Colonic mucosa (tissue), 4 donors: ENCODE results near the gene TRAK2. TPM values are rescaled to one million over a fixed set of nuclear protein-coding genes. Genes with fewer than 3 reads are reported as not detected.

ENCODE experiments used
- DNase-seq: peaks from one replicate; pipeline ENCODE4 v3.0.0-alpha.2; 2020
- H3K27ac ChIP-seq: fragments of 200-600 bp; one replicate; pipeline ENCODE4 v1.8.0; 2021
- H3K27me3 ChIP-seq: fragments of 200-600 bp; one replicate; pipeline ENCODE4 v1.8.0; 2021
- H3K36me3 ChIP-seq: fragments of 200-600 bp; one replicate; pipeline ENCODE4 v1.8.0; 2021
- H3K4me1 ChIP-seq: fragments of 200-600 bp; one replicate; pipeline ENCODE4 v1.8.0; 2021; ENCODE audit warnings: mild to moderate bottlenecking
- H3K4me3 ChIP-seq: fragments of 200-600 bp; one replicate; pipeline ENCODE4 v1.8.0; 2021
- H3K9ac ChIP-seq, 2 donors: one replicate each; pipeline ENCODE4 v1.7.0; 2013; ENCODE audit warnings: control low read depth in 2 of 2, low read depth in 2 of 2, low read length in 2 of 2
- H3K9me3 ChIP-seq: fragments of 200-600 bp; one replicate; pipeline ENCODE4 v1.8.0; 2021
- intact Hi-C: fragments of 100-400 bp; cut with DNase I; formaldehyde crosslinking; loops from one replicate; pipeline ENCODE4 v1.14.1; 2022
- total RNA-seq, 2 donors: library from RNA; stranded (reverse); fragmentation: NEBNext Ultra II Directional in 1 of 2; extraction: Animal tissue kit (Norgen Biotek cat#: 25700) in 1 of 2; gene quantifications; one replicate each; pipeline ENCODE4 v1.2.1, GENCODE V29; 2021
- TF ChIP-seq, protein P1 (sequence below): fragments of 200-600 bp; IDR thresholded peaks from one replicate; pipeline ENCODE4 v1.8.0; 2022; ENCODE audit warnings: antibody characterized with exemption, mild to moderate bottlenecking
- donor health status: healthy.
- donor health status: DM: no; HTN: no; CAD: no.
- donor health status: DM: no; HTN: no; CAD: no.

The TRAK2 gene
- total RNA-seq, 2 donors from 2014 or later, result 40.0 to 50.3 TPM

DNA sequence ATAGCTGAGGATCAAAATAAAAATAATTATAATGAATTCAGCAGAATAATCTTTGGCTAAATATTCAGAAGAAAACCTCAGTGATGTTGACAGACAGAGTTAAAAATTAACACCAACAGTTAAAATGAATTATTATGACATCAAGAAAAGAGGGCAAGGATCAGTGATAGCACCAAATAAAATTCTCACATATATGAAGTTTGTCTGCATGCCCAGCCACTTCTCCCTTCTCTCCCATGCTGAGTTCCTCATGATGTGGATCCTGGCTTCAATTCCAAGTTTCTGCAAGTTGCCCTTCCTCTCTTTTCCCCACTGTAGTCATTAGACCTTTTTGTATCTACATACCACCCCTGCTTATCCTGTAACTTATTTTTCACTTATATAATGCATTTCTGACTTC lies 7.1 kb upstream of the TRAK2 start:
- Histone ChIP-seq H3K36me3 (peaks cover 12% of the 10 kb centered on the region), H3K9ac (no peak overlapping the region), H3K9me3 (no peaks in the 10 kb centered on the region), H3K4me1 (peaks cover 9% of the 10 kb centered on the region), H3K27me3 (no peaks in the 10 kb centered on the region), H3K4me3 (no peak overlapping the region), H3K27ac (peak overlapping the region; percentile 62)
- DNase-seq, result no peak
- TF ChIP-seq, protein P1, sequence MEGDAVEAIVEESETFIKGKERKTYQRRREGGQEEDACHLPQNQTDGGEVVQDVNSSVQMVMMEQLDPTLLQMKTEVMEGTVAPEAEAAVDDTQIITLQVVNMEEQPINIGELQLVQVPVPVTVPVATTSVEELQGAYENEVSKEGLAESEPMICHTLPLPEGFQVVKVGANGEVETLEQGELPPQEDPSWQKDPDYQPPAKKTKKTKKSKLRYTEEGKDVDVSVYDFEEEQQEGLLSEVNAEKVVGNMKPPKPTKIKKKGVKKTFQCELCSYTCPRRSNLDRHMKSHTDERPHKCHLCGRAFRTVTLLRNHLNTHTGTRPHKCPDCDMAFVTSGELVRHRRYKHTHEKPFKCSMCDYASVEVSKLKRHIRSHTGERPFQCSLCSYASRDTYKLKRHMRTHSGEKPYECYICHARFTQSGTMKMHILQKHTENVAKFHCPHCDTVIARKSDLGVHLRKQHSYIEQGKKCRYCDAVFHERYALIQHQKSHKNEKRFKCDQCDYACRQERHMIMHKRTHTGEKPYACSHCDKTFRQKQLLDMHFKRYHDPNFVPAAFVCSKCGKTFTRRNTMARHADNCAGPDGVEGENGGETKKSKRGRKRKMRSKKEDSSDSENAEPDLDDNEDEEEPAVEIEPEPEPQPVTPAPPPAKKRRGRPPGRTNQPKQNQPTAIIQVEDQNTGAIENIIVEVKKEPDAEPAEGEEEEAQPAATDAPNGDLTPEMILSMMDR, result no peak
- intact Hi-C loops, result no loop called here

DNA sequence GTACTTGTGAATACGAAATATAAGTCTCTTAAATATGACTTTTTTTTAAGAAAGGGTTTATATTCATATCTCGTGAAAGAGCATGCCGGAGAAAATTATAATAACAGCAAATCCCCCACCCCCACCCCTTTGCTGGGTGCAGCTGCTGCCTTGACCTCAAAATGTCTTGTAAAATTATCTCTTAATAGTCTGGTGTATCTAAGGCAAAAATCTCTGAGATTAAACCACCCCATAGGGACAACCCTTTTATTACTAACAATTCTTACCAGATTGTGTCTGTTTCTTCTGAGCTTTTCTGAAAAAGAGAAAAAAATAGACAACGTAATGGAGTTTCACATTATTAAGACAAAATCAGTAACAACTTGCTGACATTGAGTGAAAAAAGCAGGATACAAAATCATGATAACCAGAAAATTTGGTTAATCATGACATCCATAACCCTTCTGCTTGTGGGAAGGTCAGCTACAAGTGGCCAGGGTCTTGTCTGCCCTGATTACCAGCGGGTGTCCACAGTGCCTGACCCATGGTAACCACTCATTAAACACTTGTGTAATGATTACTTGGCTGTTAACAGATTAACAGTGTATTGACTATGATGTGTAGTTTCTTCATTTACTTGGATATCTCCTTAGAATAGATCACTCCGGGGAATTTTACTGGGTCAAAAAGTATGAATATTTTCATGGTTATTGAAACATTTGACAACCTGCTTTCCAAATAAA lies 1.8 kb upstream of the TRAK2 start:
- H3K9me3 ChIP-seq, result no peaks in the 10 kb centered on the region
- H3K4me1 ChIP-seq, result peaks cover 19% of the 10 kb centered on the region
- no peaks in the 10 kb centered on the region for H3K27me3 ChIP-seq
- H3K9ac ChIP-seq, result peak overlapping the region in 1 of 2 donors; percentile 85
- H3K27ac ChIP-seq, result no peak overlapping the region
- no peaks in the 10 kb centered on the region for H3K36me3 ChIP-seq
- TF ChIP-seq, protein P1, result no peak
- intact Hi-C loops, result no loop called here
- no peak for DNase-seq
- H3K4me3 ChIP-seq, result peak overlapping the region; percentile 75

GRCh38 chr2:201452058-201452921 lies 1.0 kb upstream of the TRAK2 start:
- Histone ChIP-seq H3K27ac (peak overlapping the region; percentile 87), H3K9me3 (no peaks in the 10 kb centered on the region), H3K4me3 (peak overlapping the region; percentile 75), H3K4me1 (peaks cover 19% of the 10 kb centered on the region), H3K36me3 (no peaks in the 10 kb centered on the region), H3K27me3 (no peaks in the 10 kb centered on the region), H3K9ac (peak overlapping the region; percentile 85 to 97)
- peak; percentile 50 for DNase-seq
- TF ChIP-seq, protein P1, result no peak
- intact Hi-C loops, result no loop called here

GRCh38 chr2:201450954-201451291 lies 335 bp downstream of the TRAK2 start:
- TF ChIP-seq, protein P1, result no peak
- H3K9ac ChIP-seq, result peak overlapping the region; percentile 77 to 98
- no peaks in the 10 kb centered on the region for H3K36me3 ChIP-seq
- intact Hi-C loops, result no loop called here
- H3K27ac ChIP-seq, result peak overlapping the region; percentile 87
- peaks cover 27% of the 10 kb centered on the region for H3K4me1 ChIP-seq
- no peaks in the 10 kb centered on the region for H3K27me3 ChIP-seq
- no peaks in the 10 kb centered on the region for H3K9me3 ChIP-seq
- H3K4me3 ChIP-seq, result peak overlapping the region; percentile 75
- no peak for DNase-seq

DNA sequence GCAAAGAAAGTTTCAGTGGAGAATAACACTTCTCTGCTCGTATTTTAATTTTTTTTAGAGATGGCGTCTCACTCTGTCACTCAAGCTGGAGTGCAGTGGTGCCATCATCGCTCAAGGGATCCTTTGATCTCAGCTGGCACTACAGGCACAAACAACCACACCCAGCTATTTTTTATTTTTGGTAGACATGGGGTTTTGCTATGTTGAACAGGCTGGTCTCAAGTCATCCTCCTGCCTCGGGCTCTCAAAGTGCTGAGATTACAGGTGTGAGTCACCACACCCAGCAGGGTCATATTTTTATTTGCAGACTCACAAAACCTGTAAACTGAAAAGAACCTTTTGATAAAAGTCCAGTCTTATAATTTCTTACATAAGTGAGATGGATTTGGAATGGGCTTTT lies 2.6 kb downstream of the TRAK2 start:
- H3K27me3 ChIP-seq, result no peaks in the 10 kb centered on the region
- peak overlapping the region; percentile 58 for H3K27ac ChIP-seq
- DNase-seq, result peak; percentile 57
- H3K9ac ChIP-seq, result peak overlapping the region in 1 of 2 donors; percentile 61
- TF ChIP-seq, protein P1, result no peak
- no peaks in the 10 kb centered on the region for H3K36me3 ChIP-seq
- H3K9me3 ChIP-seq, result no peaks in the 10 kb centered on the region
- H3K4me3 ChIP-seq, result no peak overlapping the region
- intact Hi-C loops, result no loop called here
- H3K4me1 ChIP-seq, result peaks cover 27% of the 10 kb centered on the region
